ENCODE measurements around the gene DEFB131A.
"Not testable (repeated sequence)": the region's sequence is repeated elsewhere in the genome, so short reads cannot be mapped to it uniquely, and the experiment has no call there.

Gene DEFB131A

DNA sequence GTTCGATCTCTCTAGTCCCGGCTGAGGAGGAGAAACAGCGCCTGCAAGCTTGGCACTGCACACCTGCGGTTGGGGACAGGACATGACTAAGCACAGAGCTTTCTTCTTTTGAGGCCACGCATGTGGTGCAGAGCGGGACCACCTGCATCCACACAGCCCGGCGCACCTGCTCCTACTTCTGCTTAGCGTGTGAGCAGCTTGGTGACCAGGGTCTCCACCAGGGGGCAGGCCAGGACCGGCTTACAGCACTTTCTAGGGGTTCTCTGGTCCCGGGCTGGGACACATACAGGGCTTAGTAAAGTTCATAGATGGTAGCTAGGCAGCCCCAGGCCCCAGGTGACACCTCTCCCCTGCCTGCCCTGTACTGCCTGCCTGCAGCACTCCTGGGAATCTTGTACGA, 51.2 kb downstream of the DEFB131A start:
- not testable (repeated sequence) for DNase-seq

DNA sequence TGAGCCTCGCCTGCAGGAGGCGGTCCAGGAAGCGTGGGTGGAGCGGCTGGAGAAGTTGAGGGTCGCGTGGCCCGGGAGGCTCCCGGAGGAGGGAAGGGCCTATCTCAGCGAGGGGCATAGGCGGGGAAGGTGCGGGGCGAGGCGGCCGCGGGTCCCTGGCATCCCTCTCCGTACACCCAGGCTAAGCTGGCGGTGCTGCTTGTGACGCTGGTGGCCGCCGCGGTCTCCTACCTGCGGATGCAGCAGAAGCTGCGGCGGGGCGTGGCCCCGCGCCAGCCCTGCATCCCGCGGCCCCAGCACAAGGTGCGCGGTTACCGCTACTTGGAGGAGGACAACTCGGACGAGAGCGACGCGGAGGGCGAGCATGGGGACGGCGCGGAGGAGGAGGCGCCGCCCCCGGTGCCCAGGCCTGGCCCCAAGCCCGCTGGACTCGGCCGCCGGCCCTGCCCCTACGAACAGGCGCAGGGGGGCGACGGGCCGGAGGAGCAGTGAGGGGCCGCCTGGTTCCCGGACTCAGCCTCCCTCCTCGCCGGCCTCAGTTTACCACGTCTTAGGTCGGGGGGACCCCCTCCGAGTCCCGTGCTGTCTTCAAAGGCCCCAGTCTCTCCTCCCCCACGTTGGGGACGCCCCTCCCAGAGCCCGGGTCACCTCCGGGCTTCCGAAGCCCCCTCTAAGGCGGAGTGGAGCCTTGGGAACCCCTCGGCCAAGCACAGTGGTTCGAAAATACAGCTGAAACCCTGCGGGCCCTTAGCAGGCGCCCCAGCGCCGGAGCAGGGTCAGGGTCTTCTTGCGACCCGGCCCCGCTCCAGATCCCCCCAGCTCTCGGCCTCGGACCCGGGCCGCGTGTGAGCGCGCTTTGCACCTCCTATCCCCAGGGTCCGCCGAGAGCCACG, 53.6 kb downstream of the DEFB131A start:
- DNase-seq = not testable (repeated sequence)

DNA sequence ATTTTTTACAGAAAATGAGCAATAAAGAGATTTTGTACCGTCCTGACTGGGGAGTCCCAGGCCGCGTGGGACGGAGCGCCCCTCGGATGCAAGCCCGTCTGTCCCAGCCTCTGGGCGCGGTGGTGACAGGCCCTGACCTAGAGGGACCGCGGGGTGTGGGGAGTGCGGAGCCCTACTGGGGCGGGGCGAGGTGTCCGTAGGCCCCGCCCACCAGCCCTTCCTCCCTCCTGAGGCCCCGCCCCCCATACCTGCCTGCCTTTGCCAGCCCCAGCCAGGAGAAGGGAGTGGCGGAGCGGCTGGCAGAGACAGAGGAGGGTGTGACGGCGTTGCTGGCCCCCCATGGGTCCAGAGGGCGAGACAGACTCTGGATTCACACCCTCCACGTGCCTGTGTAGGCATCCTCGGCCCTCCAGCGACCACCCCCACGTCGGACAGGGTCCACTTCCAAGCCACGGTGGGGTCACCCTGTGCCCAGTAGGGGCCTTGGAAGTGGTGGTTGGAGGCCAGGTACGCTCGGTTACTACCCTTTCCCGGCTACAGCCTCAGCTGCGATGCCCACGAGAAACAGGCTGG, 54.3 kb downstream of the DEFB131A start:
- DNase-seq = not testable (repeated sequence)

DNA sequence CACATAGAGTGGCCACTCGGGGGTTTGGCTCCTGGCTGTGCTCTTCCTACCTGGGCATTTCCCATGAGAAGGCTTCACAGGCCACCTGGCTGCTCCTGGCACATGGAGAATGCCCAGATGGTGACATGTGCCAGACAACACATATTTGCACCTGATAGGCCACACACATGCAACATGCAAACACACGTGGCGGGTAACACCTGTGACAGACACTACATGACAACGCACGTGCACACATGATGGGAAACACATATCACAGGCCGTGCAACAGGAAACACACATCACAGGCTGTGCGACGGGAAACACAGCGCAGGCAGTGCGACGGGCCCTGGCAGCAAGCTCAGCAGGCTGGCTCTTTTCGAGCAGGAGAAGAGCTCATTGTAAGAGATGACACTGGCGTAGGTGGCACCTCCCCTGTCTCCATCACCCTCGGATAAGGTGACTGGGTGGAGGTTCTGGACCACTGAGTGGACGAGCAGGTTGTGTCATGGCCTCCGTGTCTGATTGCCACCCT, 55.8 kb downstream of the DEFB131A start:
- not testable (repeated sequence) for DNase-seq
